ENCODE results near the gene PEX14. TPM values are rescaled to one million over a fixed set of nuclear protein-coding genes. Genes with fewer than 3 reads are reported as not detected.

The PEX14 gene
- polyA plus RNA-seq, 3 donors = 2.2 to 8.8 (median 2.7) TPM

DNA sequence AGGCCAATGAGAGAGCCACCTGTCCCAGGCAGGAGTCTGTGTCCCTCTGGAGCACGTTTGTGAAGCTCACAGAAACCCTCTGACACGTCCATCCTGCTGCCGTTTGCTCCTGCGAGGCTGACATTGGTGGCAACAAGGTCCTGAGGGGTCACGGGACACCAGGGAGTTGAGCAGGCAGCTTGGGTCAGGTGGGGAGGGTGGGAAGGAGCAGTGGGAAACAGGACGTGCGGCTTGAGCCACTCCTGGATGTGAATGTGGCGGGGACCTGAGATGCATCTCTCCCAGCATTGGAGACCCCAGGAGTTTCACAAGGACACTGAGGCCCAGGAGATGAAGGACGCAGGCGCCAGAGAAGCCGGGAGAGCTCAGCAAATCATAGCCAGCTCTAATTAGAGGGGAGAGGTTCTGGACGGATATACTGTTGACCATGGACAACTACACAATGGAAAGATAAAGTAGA is 149.0 kb downstream of the PEX14 start:
- peaks cover 17 to 60% of the 10 kb centered on the region in 2 donors for H3K36me3 ChIP-seq (replicated peaks in 1 of 2; ENCODE audit: control insufficient read depth in 1 of 2, insufficient read depth in 2 of 2, low read length in 2 of 2)
- WGBS (ENCODE audit: insufficient coverage) = 97% methylated on average over 6 of the region's 12 CpGs
- no peak overlapping the region for H3K27ac ChIP-seq (ENCODE audit: low read depth in 1 of 2, low read length in 2 of 2)
- no peaks in the 10 kb centered on the region for H3K27me3 ChIP-seq (ENCODE audit: control insufficient read depth in 2 of 2, insufficient read depth in 2 of 2, low read length in 2 of 2)
- no peak overlapping the region for H3K9ac ChIP-seq (ENCODE audit: insufficient read depth, low read length, poor library complexity, severe bottlenecking)
- no peaks in the 10 kb centered on the region for H3K79me2 ChIP-seq (ENCODE audit: insufficient read depth, low read length)
- Mint-ChIP-seq H3K36me3 (peaks cover 39 to 61% of the 10 kb centered on the region in 2 donors), H3K27me3 (ENCODE audit: low read depth in 3 of 3) (peaks cover 0 to 5% (median 2%) of the 10 kb centered on the region in 3 donors), H3K9me3 (no peaks in the 10 kb centered on the region), H3K27ac (peak overlapping the region in 1 of 7 donors; percentile 48), H3K4me1 (no peaks in the 10 kb centered on the region), H3K4me3 (no peak overlapping the region)
- DNase-seq = no peak
- H3K9me3 ChIP-seq (replicated peaks in 1 of 2; ENCODE audit: control insufficient read depth in 1 of 2, insufficient read depth in 1 of 2, low read length in 2 of 2) = no peaks in the 10 kb centered on the region
- H2AFZ ChIP-seq (ENCODE audit: insufficient read depth, low read depth, low read length, poor library complexity, severe bottlenecking) = no peak overlapping the region
- TF ChIP-seq CTCF (IDR thresholded peaks at IDR 0.05) = no peak
- intact Hi-C loops (cut with micrococcal nuclease) = no loop called here
- no peaks in the 10 kb centered on the region for H3K4me1 ChIP-seq (ENCODE audit: control insufficient read depth in 1 of 2, insufficient read depth in 2 of 2, low read length in 2 of 2)
- no peak overlapping the region for H3K4me3 ChIP-seq (replicated peaks in 1 of 3; ENCODE audit: low read depth in 2 of 3, low read length in 3 of 3)
- H4K20me1 ChIP-seq (ENCODE audit: insufficient read depth, low read length) = no peaks in the 10 kb centered on the region
- H3K4me2 ChIP-seq (replicated peaks; ENCODE audit: extremely low read depth, low read length, poor library complexity, severe bottlenecking) = no peak overlapping the region

DNA sequence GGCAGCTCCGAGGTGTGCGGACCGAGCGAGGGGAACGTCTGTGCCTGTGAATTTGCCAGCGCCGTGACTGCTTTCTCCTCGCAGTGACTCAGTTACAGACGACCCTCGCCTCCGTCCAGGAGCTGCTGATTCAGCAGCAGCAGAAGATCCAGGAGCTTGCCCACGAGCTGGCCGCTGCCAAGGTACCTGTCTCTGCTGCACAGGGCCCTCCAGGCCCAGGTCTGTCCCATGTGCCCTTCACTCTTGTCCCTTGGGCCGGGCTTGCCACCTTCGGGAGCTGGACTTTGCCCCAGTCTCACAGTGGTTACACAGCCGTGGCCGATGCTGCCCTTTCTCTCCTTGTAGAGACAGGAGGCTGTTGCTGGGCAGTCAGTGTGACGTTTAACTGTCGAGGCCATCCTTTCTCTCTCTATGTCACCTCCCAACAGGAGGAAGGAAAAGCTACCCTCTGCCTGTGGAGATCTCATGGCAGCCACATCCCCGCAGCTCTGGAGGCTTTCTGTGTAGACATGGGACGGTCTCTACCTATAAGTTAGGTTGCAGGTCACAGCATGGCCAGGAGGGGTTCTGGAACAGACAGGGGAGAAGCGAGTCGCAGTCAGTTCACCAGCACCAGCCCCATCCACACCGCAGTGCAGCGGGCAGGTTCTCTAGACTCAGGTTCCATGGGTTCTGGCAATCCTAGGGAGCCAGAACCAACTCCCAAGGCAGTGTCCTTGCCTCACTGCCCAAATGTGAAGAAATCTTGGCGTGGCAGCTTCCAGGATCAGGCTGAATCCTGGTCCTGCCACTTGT is 149.7 kb downstream of the PEX14 start:
- H3K4me1 ChIP-seq (ENCODE audit: control insufficient read depth in 1 of 2, insufficient read depth in 2 of 2, low read length in 2 of 2) = no peaks in the 10 kb centered on the region
- no peak overlapping the region for H3K4me3 ChIP-seq (replicated peaks in 1 of 3; ENCODE audit: low read depth in 2 of 3, low read length in 3 of 3)
- peaks cover 18 to 67% of the 10 kb centered on the region in 2 donors for H3K36me3 ChIP-seq (replicated peaks in 1 of 2; ENCODE audit: control insufficient read depth in 1 of 2, insufficient read depth in 2 of 2, low read length in 2 of 2)
- H3K27me3 ChIP-seq (ENCODE audit: control insufficient read depth in 2 of 2, insufficient read depth in 2 of 2, low read length in 2 of 2) = no peaks in the 10 kb centered on the region
- intact Hi-C loops (cut with micrococcal nuclease) = no loop called here
- Mint-ChIP-seq H3K27ac (peak overlapping the region in 1 of 7 donors; percentile 33), H3K36me3 (peaks cover 39 to 64% of the 10 kb centered on the region in 2 donors), H3K4me1 (no peaks in the 10 kb centered on the region), H3K9me3 (no peaks in the 10 kb centered on the region), H3K27me3 (ENCODE audit: low read depth in 3 of 3) (peaks cover 0 to 7% (median 2%) of the 10 kb centered on the region in 3 donors), H3K4me3 (no peak overlapping the region)
- WGBS (ENCODE audit: insufficient coverage) = 98% methylated on average over 19 of the region's 26 CpGs
- no peak for TF ChIP-seq CTCF (IDR thresholded peaks at IDR 0.05)
- H3K4me2 ChIP-seq (replicated peaks; ENCODE audit: extremely low read depth, low read length, poor library complexity, severe bottlenecking) = no peak overlapping the region
- H3K9ac ChIP-seq (ENCODE audit: insufficient read depth, low read length, poor library complexity, severe bottlenecking) = no peak overlapping the region
- DNase-seq = no peak
- H3K9me3 ChIP-seq (replicated peaks in 1 of 2; ENCODE audit: control insufficient read depth in 1 of 2, insufficient read depth in 1 of 2, low read length in 2 of 2) = no peaks in the 10 kb centered on the region
- no peaks in the 10 kb centered on the region for H3K79me2 ChIP-seq (ENCODE audit: insufficient read depth, low read length)
- H4K20me1 ChIP-seq (ENCODE audit: insufficient read depth, low read length) = no peaks in the 10 kb centered on the region
- no peak overlapping the region for H3K27ac ChIP-seq (ENCODE audit: low read depth in 1 of 2, low read length in 2 of 2)
- no peak overlapping the region for H2AFZ ChIP-seq (ENCODE audit: insufficient read depth, low read depth, low read length, poor library complexity, severe bottlenecking)

Data from CD14-positive monocyte (primary cell).